NT2/D1 (cell line): ENCODE data around the gene FNDC5.

Experiments used
- SUZ12 ChIP-seq: IDR thresholded peaks from 2 replicates; pipeline ENCODE4 v1.6.1; 2011; ENCODE audit not compliant: insufficient read length, insufficient read depth; ENCODE audit errors: extremely low read depth
- YY1 ChIP-seq: IDR thresholded peaks from 2 replicates; pipeline ENCODE4 v1.6.1; 2011; ENCODE audit not compliant: insufficient read length, insufficient read depth
- ZNF274 ChIP-seq: IDR thresholded peaks from 2 replicates; pipeline ENCODE4 v1.6.1; 2011; ENCODE audit warnings: mild to moderate bottlenecking, low read depth, low read length

GRCh38 chr1:32904797-32905196 lies 34.1 kb upstream of the FNDC5 start:
- TF ChIP-seq YY1 (no peak), ZNF274 (no peak), SUZ12 (no peak)
